DOHH2 (cell line): ENCODE measurements around the gene CEBPG.

ENCODE experiments used
- H3F3A ChIP-seq: fragments of 200-600 bp; sonication (generic), shearing (Covaris generic); 2 replicates; pipeline ENCODE4 v1.6.0; 2016; ENCODE audit warnings: antibody characterized with exemption, mild to moderate bottlenecking; ENCODE audit not compliant: control insufficient read depth, insufficient read depth
- H3K27ac ChIP-seq: fragments of 200-600 bp; sonication (generic); 2 replicates; pipeline ENCODE4 v1.5.1; 2014; ENCODE audit warnings: low read depth, mild to moderate bottlenecking, low read length, moderate library complexity
- H3K27me3 ChIP-seq: fragments of 200-600 bp; sonication (generic); 2 replicates; pipeline ENCODE4 v1.6.1; 2014; ENCODE audit warnings: mild to moderate bottlenecking, low read length, mixed read lengths; ENCODE audit not compliant: control insufficient read depth
- H3K36me3 ChIP-seq: fragments of 200-600 bp; sonication (generic); 2 replicates; pipeline ENCODE4 v1.6.1; 2014; ENCODE audit warnings: mild to moderate bottlenecking, low read length, moderate library complexity, mixed read lengths; ENCODE audit not compliant: control insufficient read depth
- H3K4me1 ChIP-seq: fragments of 200-600 bp; sonication (generic); 2 replicates; pipeline ENCODE4 v1.6.1; 2014; ENCODE audit warnings: mild to moderate bottlenecking, low read length, mixed read lengths; ENCODE audit not compliant: control insufficient read depth
- H3K4me2 ChIP-seq: fragments of 200-600 bp; sonication (generic); 2 replicates; pipeline ENCODE4 v1.6.0; 2014; ENCODE audit warnings: mild to moderate bottlenecking, low read length, moderate library complexity
- H3K4me3 ChIP-seq: fragments of 200-600 bp; sonication (generic); 2 replicates; pipeline ENCODE4 v1.5.1; 2014; ENCODE audit warnings: mild to moderate bottlenecking, low read length, mixed read lengths
- H3K79me2 ChIP-seq: fragments of 200-600 bp; sonication (generic); 2 replicates; pipeline ENCODE4 v1.6.1; 2014; ENCODE audit warnings: mild to moderate bottlenecking, low read length, mixed read lengths; ENCODE audit not compliant: control insufficient read depth
- H3K9me2 ChIP-seq: fragments of 200-600 bp; sonication (generic); replicated peaks from 2 replicates; pipeline ENCODE4 v1.6.1; 2014; ENCODE audit warnings: mild to moderate bottlenecking, low read length, mixed read lengths; ENCODE audit not compliant: control insufficient read depth
- H3K9me3 ChIP-seq: fragments of 200-600 bp; sonication (generic); 2 replicates; pipeline ENCODE4 v1.6.1; 2014; ENCODE audit warnings: antibody characterized with exemption, low read length, mixed read lengths; ENCODE audit not compliant: control insufficient read depth, insufficient read depth
- H4K20me1 ChIP-seq: fragments of 200-600 bp; sonication (generic); 2 replicates; pipeline ENCODE4 v1.6.0; 2014; ENCODE audit warnings: low read depth, mild to moderate bottlenecking, antibody characterized with exemption, low read length, moderate library complexity; ENCODE audit not compliant: control insufficient read depth, insufficient read depth
- EZH2phosphoT487 ChIP-seq: fragments of 200-600 bp; sonication (generic); IDR thresholded peaks from 2 replicates; pipeline ENCODE4 v1.6.1; 2017; ENCODE audit warnings: borderline replicate concordance, mild to moderate bottlenecking, antibody characterized with exemption, low read length, moderate library complexity, mixed read lengths
- TF ChIP-seq, protein P1 (sequence below): fragments of 200-600 bp; sonication (generic); IDR thresholded peaks from one replicate; pipeline ENCODE4 v1.5.1; 2014; ENCODE audit warnings: antibody characterized with exemption, mild to moderate bottlenecking, low read depth, low read length; ENCODE audit not compliant: poor library complexity, severe bottlenecking

CEBPG gene

DNA sequence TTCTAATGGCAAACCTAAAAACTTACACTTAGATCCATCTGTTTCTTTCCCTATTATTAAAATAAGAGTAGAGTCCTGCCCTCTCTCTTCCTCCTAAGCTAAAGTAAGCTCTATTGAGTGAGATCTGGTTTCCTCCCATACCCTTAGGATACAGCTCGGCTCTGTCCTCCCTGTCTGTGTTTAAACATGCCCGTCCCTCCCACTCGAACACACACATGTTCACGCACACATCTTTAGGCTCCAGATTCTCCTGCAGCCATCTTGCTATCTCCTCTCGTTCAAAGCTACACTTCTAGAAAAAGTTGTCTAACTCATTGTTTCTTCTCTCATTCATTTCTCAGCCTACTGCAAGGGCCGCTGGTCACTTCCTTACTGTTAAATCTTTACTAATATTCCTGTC, 15.1 kb upstream of the CEBPG start:
- TF ChIP-seq EZH2phosphoT487, result no peak
- TF ChIP-seq, protein P1, sequence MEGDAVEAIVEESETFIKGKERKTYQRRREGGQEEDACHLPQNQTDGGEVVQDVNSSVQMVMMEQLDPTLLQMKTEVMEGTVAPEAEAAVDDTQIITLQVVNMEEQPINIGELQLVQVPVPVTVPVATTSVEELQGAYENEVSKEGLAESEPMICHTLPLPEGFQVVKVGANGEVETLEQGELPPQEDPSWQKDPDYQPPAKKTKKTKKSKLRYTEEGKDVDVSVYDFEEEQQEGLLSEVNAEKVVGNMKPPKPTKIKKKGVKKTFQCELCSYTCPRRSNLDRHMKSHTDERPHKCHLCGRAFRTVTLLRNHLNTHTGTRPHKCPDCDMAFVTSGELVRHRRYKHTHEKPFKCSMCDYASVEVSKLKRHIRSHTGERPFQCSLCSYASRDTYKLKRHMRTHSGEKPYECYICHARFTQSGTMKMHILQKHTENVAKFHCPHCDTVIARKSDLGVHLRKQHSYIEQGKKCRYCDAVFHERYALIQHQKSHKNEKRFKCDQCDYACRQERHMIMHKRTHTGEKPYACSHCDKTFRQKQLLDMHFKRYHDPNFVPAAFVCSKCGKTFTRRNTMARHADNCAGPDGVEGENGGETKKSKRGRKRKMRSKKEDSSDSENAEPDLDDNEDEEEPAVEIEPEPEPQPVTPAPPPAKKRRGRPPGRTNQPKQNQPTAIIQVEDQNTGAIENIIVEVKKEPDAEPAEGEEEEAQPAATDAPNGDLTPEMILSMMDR, result no peak
- Histone ChIP-seq H3K4me2 (no peak overlapping the region), H3K9me3 (0 out of 2 replicates have a peak, but pooled peaks cover 6% of the 10 kb centered on the region), H3K79me2 (no peaks in the 10 kb centered on the region), H3K9me2 (no peaks in the 10 kb centered on the region), H3K27me3 (no peaks in the 10 kb centered on the region; the same call in 1 of the 2 replicates), H3K4me3 (no peak overlapping the region), H3F3A (no peaks in the 10 kb centered on the region), H3K27ac (no peak overlapping the region), H3K36me3 (no peaks in the 10 kb centered on the region), H3K4me1 (no peaks in the 10 kb centered on the region), H4K20me1 (no peaks in the 10 kb centered on the region)

DNA sequence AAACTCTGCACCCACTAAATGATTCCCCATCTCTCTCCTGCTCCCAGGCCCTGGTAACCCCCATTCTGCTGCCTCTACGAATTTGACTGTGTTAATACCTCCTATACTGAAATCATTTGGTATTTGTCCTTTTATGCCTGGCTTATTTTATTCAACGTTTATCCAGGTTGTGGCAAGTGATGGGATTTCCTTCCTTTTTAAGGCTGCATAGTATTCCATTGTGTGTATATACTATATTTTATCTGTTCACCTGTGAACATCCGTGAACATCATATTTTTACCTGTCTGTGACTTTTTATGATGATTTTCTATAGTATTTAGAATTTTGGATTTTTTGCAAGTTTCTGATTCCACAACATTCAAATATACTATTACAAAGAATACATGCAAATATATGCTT, 13.9 kb upstream of the CEBPG start:
- TF ChIP-seq, protein P1, result no peak
- no peak for TF ChIP-seq EZH2phosphoT487
- Histone ChIP-seq H3F3A (no peaks in the 10 kb centered on the region), H3K9me3 (0 out of 2 replicates have a peak, but pooled peaks cover 6% of the 10 kb centered on the region), H3K79me2 (no peaks in the 10 kb centered on the region), H3K36me3 (no peaks in the 10 kb centered on the region), H4K20me1 (no peaks in the 10 kb centered on the region), H3K4me3 (no peak overlapping the region), H3K9me2 (no peaks in the 10 kb centered on the region), H3K4me1 (no peaks in the 10 kb centered on the region), H3K27me3 (peaks cover 3% of the 10 kb centered on the region; the same call in 1 of the 2 replicates), H3K27ac (no peak overlapping the region), H3K4me2 (no peak overlapping the region)

DNA sequence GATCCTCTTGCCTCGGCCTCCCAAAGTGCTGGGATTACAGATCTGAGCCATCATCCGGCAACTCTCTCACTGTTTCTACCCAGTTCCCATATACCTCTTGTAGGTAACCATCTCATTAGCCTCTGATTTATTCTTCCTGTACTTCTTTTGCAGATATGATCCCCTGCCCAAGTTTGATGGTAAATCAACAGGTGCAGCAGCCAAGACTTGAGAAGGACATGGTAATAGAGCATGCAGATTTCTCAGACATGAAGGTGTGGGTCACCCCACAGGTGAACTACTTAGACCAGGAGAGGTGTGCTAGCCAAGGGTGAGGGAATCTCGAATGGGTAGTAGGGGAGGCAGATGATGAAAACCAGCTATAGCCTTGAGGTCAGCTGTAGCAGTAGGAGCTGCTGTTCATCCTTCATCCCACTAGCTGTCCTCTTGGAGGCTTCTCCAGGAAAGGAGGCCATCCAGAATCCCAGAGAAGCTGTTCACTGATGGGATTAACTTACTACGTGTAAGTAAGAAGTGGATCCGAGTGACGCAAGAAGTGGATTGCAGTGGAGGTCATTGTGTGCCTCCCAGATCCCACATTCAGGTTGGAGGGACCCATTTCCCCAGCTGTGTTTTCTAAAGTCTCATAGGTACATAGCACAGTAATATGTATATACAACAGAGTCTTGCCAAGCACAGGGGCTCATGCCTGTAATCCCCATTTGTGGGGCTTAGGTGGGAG, 10.8 kb upstream of the CEBPG start:
- Histone ChIP-seq H3K27ac (no peak overlapping the region), H3K4me2 (no peak overlapping the region), H3K27me3 (peaks cover 15% of the 10 kb centered on the region), H3K4me1 (no peaks in the 10 kb centered on the region), H3F3A (no peaks in the 10 kb centered on the region), H4K20me1 (no peaks in the 10 kb centered on the region), H3K9me3 (no peaks in the 10 kb centered on the region), H3K36me3 (no peaks in the 10 kb centered on the region), H3K4me3 (no peak overlapping the region), H3K9me2 (no peaks in the 10 kb centered on the region), H3K79me2 (no peaks in the 10 kb centered on the region)
- TF ChIP-seq, protein P1, result no peak
- no peak for TF ChIP-seq EZH2phosphoT487
